Tibial nerve (tissue), 3 donors: ENCODE measurements around the gene CORO2A.

Experiments used
- POLR2A ChIP-seq, 2 donors: fragments of 450-650 bp; IDR thresholded peaks; one replicate each; pipeline ENCODE4 v1.6.1; 2017; ENCODE audit warnings: antibody characterized with exemption in 2 of 2, mild to moderate bottlenecking in 2 of 2, moderate library complexity in 2 of 2
- TF ChIP-seq, protein P1 (sequence below), 5 experiments: fragments of 200-600 bp in 3 of 5; fragments of 450-650 bp in 2 of 5; sonication (generic) in 3 of 5; IDR thresholded peaks; one replicate each; pipeline ENCODE4 v1.5.1; 2016 to 2019; ENCODE audit warnings: antibody characterized with exemption in 5 of 5, mild to moderate bottlenecking in 3 of 5, moderate library complexity in 2 of 5

DNA sequence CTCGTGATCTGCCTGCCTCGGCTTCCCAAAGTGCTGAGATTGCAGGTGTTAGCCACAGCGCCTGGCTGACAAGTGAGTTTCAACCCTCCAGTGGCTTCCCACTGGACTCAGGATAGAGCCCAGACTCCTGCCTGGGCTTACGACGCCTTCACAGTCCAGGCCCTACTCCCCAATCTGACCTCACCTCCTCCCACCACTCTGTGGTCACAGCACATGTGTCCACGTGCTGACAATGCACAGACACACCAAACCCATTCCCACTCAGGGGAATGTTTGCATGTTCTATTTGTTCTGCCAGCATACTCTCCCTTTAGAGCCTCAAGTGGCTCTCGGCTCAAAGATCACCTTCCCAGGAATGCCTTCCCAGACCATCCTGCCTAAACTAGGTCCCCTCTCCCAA lies 42.3 kb downstream of the CORO2A start:
- TF ChIP-seq, protein P1, sequence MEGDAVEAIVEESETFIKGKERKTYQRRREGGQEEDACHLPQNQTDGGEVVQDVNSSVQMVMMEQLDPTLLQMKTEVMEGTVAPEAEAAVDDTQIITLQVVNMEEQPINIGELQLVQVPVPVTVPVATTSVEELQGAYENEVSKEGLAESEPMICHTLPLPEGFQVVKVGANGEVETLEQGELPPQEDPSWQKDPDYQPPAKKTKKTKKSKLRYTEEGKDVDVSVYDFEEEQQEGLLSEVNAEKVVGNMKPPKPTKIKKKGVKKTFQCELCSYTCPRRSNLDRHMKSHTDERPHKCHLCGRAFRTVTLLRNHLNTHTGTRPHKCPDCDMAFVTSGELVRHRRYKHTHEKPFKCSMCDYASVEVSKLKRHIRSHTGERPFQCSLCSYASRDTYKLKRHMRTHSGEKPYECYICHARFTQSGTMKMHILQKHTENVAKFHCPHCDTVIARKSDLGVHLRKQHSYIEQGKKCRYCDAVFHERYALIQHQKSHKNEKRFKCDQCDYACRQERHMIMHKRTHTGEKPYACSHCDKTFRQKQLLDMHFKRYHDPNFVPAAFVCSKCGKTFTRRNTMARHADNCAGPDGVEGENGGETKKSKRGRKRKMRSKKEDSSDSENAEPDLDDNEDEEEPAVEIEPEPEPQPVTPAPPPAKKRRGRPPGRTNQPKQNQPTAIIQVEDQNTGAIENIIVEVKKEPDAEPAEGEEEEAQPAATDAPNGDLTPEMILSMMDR (IDR thresholded peaks at IDR 0.05): no peak
- TF ChIP-seq POLR2A (IDR thresholded peaks at IDR 0.05): no peak
